Measurements from ENCODE around the gene TRIP12. TPM values are rescaled to one million over a fixed set of nuclear protein-coding genes. Genes with fewer than 3 reads are reported as not detected.
"Not testable (repeated sequence)": the region's sequence is repeated elsewhere in the genome, so short reads cannot be mapped to it uniquely, and the experiment has no call there.

The TRIP12 gene
- total and polyA plus RNA-seq, 8 donors = 13.4 to 342 (median 117) TPM

DNA sequence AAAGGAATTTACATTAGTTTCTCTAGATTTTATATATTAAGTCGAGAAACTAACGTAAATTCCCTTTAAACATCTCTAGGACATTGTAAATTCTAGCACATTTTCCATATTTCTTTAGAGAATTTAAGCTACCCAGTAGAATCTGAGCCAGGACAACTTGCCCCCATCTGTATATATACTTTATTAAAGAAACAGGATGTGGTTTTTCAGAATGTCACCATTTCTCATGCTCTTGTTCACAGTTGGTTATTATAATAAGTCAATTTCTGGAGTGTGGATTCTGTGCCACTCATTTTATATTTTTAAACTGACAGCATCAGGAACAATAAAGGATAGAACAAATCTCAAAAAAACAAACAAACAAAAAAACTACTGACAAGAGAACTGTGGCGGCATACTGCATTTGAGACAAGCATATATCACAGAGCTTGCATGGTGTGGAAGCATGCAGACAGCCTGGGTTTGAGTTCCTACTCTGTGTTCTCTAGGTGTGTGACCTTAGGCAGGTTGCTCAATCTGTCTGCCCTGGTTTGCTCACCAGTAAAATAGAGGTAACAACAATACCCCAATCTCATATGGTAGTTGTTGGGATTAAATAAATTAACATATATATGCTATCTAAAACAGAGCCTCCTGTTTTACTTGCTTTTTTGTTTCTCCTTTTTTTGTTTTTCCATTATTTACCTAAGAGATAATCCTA lies 146.0 kb downstream of the TRIP12 start:
- no peaks in the 10 kb centered on the region for H3K27me3 ChIP-seq
- intact Hi-C loops (cut with DNase I; ENCODE audit: low total_unique reads) = no loop called here
- no peaks in the 10 kb centered on the region for H3K9me3 ChIP-seq
- TF ChIP-seq, protein P1, sequence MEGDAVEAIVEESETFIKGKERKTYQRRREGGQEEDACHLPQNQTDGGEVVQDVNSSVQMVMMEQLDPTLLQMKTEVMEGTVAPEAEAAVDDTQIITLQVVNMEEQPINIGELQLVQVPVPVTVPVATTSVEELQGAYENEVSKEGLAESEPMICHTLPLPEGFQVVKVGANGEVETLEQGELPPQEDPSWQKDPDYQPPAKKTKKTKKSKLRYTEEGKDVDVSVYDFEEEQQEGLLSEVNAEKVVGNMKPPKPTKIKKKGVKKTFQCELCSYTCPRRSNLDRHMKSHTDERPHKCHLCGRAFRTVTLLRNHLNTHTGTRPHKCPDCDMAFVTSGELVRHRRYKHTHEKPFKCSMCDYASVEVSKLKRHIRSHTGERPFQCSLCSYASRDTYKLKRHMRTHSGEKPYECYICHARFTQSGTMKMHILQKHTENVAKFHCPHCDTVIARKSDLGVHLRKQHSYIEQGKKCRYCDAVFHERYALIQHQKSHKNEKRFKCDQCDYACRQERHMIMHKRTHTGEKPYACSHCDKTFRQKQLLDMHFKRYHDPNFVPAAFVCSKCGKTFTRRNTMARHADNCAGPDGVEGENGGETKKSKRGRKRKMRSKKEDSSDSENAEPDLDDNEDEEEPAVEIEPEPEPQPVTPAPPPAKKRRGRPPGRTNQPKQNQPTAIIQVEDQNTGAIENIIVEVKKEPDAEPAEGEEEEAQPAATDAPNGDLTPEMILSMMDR (IDR thresholded peaks at IDR 0.05) = no peak
- TF ChIP-seq POLR2A (IDR thresholded peaks at IDR 0.05) (no peak), EP300 (IDR thresholded peaks at IDR 0.05) (no peak), POLR2AphosphoS5 (IDR thresholded peaks at IDR 0.05) (no peak)
- no peak overlapping the region for H3K4me3 ChIP-seq
- H3K27ac ChIP-seq = no peak overlapping the region
- no peak for DNase-seq
- peaks cover 0 to 7% (median 3%) of the 10 kb centered on the region in 4 donors for H3K4me1 ChIP-seq
- 90 to 95% (median 93%) methylated on average over 3 of the region's 3 CpGs for WGBS, 5 donors
- H3K36me3 ChIP-seq = peaks cover 40 to 98% (median 94%) of the 10 kb centered on the region in 4 donors

DNA sequence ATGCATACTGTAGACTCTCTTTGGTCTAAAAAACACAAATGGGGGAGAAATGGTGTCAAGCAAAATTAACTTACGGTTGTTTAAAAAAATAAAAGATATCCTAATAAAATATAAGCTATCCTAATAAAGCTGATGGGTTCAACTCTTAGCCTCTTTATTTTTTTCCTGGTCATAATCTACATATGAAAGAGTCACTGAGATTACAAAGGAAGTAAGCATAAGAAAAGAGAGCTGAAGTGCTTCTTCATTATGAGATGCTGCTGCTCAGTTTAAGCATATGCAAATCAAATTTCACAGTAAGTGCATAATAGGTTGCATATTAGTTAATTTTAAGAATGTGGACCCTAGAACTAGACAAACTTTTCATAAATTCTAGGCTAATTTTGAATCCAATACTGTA lies 147.6 kb downstream of the TRIP12 start:
- Histone ChIP-seq H3K36me3 (peaks cover 35 to 100% (median 100%) of the 10 kb centered on the region in 4 donors), H3K27ac (no peak overlapping the region), H3K27me3 (no peaks in the 10 kb centered on the region), H3K9me3 (no peaks in the 10 kb centered on the region), H3K4me1 (no peaks in the 10 kb centered on the region), H3K4me3 (no peak overlapping the region)
- intact Hi-C loops (cut with DNase I; ENCODE audit: low total_unique reads) = no loop called here
- WGBS, 5 donors = 93 to 100% (median 95%) methylated on average over 1 of the region's 1 CpG
- no peak for DNase-seq
- TF ChIP-seq POLR2A (IDR thresholded peaks at IDR 0.05) (no peak), POLR2AphosphoS5 (IDR thresholded peaks at IDR 0.05) (no peak)

DNA sequence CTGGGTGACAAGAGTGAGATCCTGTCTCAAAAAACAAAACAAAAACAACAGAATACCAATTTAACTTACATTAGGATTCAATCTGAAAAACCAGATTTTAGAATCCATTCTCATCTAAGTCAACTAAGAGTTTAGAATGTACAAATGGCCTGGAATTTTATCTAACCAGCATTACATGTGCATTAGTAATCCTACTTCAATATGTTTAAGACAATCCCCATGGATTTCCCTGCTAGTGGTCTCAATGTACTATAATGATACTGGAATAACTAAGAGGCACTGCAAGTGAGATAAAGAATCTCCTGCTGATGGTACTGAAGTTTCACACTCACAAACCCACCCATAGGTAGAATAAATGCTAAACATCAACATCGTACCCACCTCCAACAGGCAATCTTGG lies 153.6 kb downstream of the TRIP12 start:
- H3K36me3 ChIP-seq = peaks cover 33 to 100% (median 99%) of the 10 kb centered on the region in 4 donors
- no peak for DNase-seq
- intact Hi-C loops (cut with DNase I; ENCODE audit: low total_unique reads) = no loop called here
- no peaks in the 10 kb centered on the region for H3K4me1 ChIP-seq
- H3K4me3 ChIP-seq = no peak overlapping the region
- H3K9me3 ChIP-seq = no peaks in the 10 kb centered on the region
- WGBS, 5 donors = 95 to 100% (median 100%) methylated on average over 1 of the region's 1 CpG
- no peak overlapping the region for H3K27ac ChIP-seq
- TF ChIP-seq POLR2AphosphoS5 (IDR thresholded peaks at IDR 0.05) (no peak), POLR2A (IDR thresholded peaks at IDR 0.05) (no peak), EP300 (IDR thresholded peaks at IDR 0.05) (no peak)
- TF ChIP-seq, protein P1 (IDR thresholded peaks at IDR 0.05) = no peak
- no peaks in the 10 kb centered on the region for H3K27me3 ChIP-seq

DNA sequence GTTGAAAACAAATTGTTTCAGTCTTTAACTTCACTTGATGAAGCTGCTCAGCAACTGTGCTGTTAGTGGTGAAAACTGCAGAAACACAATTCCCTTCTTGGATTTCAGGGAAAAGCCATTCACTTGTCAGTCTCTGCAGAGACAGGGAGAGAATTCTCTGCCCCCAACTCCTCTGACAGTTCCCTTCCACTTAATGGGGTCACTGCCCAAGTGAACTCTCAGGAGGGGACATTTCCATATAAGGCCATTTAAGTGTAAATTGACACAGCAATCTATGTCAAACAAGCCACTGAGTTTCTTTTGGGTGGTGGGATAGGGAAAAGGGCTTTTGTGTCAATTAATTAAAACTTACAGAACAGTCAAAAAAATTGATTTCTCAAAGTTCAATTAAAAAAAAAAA lies 156.1 kb downstream of the TRIP12 start:
- Histone ChIP-seq H3K27ac (no peak overlapping the region), H3K4me1 (no peaks in the 10 kb centered on the region), H3K4me3 (no peak overlapping the region), H3K27me3 (no peaks in the 10 kb centered on the region), H3K9me3 (no peaks in the 10 kb centered on the region), H3K36me3 (peaks cover 34 to 80% (median 75%) of the 10 kb centered on the region in 4 donors)
- no peak for TF ChIP-seq POLR2A (IDR thresholded peaks at IDR 0.05)
- TF ChIP-seq, protein P1 (IDR thresholded peaks at IDR 0.05) = no peak
- no peak for TF ChIP-seq EP300 (IDR thresholded peaks at IDR 0.05)
- TF ChIP-seq POLR2AphosphoS5 (IDR thresholded peaks at IDR 0.05) = no peak
- intact Hi-C loops (cut with DNase I; ENCODE audit: low total_unique reads) = no loop called here
- DNase-seq = no peak

DNA sequence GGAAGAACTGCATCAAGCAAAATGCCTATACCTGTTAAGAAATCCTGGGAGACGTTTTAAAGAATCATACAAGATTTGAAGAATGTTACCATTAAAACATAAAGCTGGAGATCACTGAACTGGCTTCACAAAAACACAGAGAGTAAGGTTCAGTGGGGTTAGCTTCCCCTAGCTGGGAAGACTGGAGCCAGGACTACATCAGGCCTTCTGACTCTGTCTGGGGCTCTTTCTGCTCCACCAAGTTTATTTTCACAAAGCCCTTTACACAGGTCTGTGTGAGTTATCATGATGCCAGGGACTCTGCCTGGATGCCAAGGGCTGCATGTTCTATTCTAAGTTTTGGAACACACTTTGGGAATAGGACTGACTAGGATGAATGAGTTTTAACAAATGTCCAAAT lies 160.1 kb downstream of the TRIP12 start:
- WGBS, 5 donors = 51 to 76% (median 68%) methylated on average over 1 of the region's 1 CpG

DNA sequence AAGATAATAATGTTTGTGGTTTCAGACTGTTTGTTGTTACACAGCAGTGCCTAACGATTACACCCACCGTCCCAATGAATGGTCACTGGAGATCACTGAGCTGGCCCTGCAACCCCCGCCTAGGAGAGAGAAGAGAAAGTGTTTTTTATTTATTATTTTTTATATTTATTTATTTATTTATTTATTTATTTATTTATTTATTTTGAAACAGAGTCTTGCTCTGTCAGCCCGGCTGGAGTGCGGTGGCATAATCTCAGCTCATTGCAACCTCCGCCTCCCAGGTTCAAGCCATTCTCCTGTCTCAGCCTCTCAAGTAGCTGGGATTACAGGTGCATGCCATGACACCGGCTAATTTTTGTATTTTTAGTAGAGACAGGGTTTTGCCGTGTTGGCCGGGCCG lies 164.3 kb downstream of the TRIP12 start:
- H3K27ac ChIP-seq; H3K9me3 ChIP-seq; DNase-seq; H3K4me3 ChIP-seq; H3K36me3 ChIP-seq; H3K27me3 ChIP-seq; H3K4me1 ChIP-seq; intact Hi-C loops (cut with DNase I; ENCODE audit: low total_unique reads): not testable (repeated sequence)
- WGBS, 5 donors = 96 to 98% (median 97%) methylated on average over 10 of the region's 10 CpGs

More for the DNA sequence above, 160.1 kb downstream of the TRIP12 start:
- DNase-seq = no peak
- intact Hi-C loops (cut with DNase I; ENCODE audit: low total_unique reads) = no loop called here
- Histone ChIP-seq H3K27me3 (no peaks in the 10 kb centered on the region), H3K9me3 (no peaks in the 10 kb centered on the region), H3K4me3 (no peak overlapping the region), H3K27ac (no peak overlapping the region), H3K4me1 (no peaks in the 10 kb centered on the region), H3K36me3 (peaks cover 18 to 39% (median 35%) of the 10 kb centered on the region in 4 donors)
- TF ChIP-seq POLR2AphosphoS5 (IDR thresholded peaks at IDR 0.05) (no peak), POLR2A (IDR thresholded peaks at IDR 0.05) (no peak), EP300 (IDR thresholded peaks at IDR 0.05) (no peak)
- TF ChIP-seq, protein P1 (IDR thresholded peaks at IDR 0.05) = no peak
